ENCODE measurements around the gene RBM28.

RBM28 gene

GRCh38 chr7:128390871-128391565, 47.3 kb upstream of the RBM28 start:
- H4K8ac ChIP-seq (ENCODE audit: low read depth, low read length), result no peak overlapping the region
- no peak overlapping the region for H2AK5ac ChIP-seq (ENCODE audit: low read depth, low read length)
- no peak overlapping the region for H3K27ac ChIP-seq (replicated peaks; ENCODE audit: low read length)
- H3K36me3 ChIP-seq (replicated peaks in 1 of 2; ENCODE audit: control insufficient read depth in 2 of 2, insufficient read depth in 2 of 2, low read length in 2 of 2), result peaks cover 4 to 20% of the 10 kb centered on the region in 2 donors
- peaks cover 0 to 8% (median 0%) of the 10 kb centered on the region in 3 experiments for H3K27me3 ChIP-seq (ENCODE audit: control insufficient read depth in 3 of 3, insufficient read depth in 3 of 3, low read depth in 1 of 3, low read length in 3 of 3)
- no peak overlapping the region for H2BK15ac ChIP-seq (ENCODE audit: low read length)
- no peak overlapping the region for H3K14ac ChIP-seq (ENCODE audit: low read length)
- H3K9ac ChIP-seq (ENCODE audit: low read depth, low read length, poor library complexity), result peak overlapping the region; percentile 26
- H2BK5ac ChIP-seq (ENCODE audit: low read length), result no peak overlapping the region
- H2BK120ac ChIP-seq (ENCODE audit: low read depth, low read length), result peak overlapping the region; percentile 68
- H3K4me1 ChIP-seq (ENCODE audit: control insufficient read depth in 2 of 2, insufficient read depth in 1 of 2, low read depth in 1 of 2, low read length in 2 of 2), result peaks cover 29 to 31% of the 10 kb centered on the region in 2 donors
- no peak for DNase-seq (ENCODE audit: low spot score)
- H2AFZ ChIP-seq (ENCODE audit: low read length), result no peak overlapping the region
- no peak overlapping the region for H3K23ac ChIP-seq (ENCODE audit: low read depth, low read length, poor library complexity)
- H3K4me2 ChIP-seq (ENCODE audit: insufficient read depth, low read length, poor library complexity, severe bottlenecking), result no peak overlapping the region
- H3K4me3 ChIP-seq (ENCODE audit: low read length in 2 of 2), result no peak overlapping the region
- H3K79me1 ChIP-seq (ENCODE audit: low read depth, low read length), result no peaks in the 10 kb centered on the region
- H2BK12ac ChIP-seq (ENCODE audit: low read length), result no peak overlapping the region
- no peak overlapping the region for H3K18ac ChIP-seq (ENCODE audit: low read length)
- no peak overlapping the region for H4K91ac ChIP-seq (ENCODE audit: low read depth, low read length, poor library complexity)
- no peaks in the 10 kb centered on the region for H3K9me3 ChIP-seq (replicated peaks in 1 of 2; ENCODE audit: control insufficient read depth in 2 of 2, insufficient read depth in 1 of 2, low read depth in 1 of 2, low read length in 2 of 2)
- H3K4ac ChIP-seq (ENCODE audit: low read length), result no peak overlapping the region
- no CpG with 5 or more reads among the region's 3 CpGs for WGBS, 2 donors (ENCODE audit: extremely low coverage in 2 of 2, insufficient read length in 2 of 2, insufficient replicate concordance in 1 of 2)

DNA sequence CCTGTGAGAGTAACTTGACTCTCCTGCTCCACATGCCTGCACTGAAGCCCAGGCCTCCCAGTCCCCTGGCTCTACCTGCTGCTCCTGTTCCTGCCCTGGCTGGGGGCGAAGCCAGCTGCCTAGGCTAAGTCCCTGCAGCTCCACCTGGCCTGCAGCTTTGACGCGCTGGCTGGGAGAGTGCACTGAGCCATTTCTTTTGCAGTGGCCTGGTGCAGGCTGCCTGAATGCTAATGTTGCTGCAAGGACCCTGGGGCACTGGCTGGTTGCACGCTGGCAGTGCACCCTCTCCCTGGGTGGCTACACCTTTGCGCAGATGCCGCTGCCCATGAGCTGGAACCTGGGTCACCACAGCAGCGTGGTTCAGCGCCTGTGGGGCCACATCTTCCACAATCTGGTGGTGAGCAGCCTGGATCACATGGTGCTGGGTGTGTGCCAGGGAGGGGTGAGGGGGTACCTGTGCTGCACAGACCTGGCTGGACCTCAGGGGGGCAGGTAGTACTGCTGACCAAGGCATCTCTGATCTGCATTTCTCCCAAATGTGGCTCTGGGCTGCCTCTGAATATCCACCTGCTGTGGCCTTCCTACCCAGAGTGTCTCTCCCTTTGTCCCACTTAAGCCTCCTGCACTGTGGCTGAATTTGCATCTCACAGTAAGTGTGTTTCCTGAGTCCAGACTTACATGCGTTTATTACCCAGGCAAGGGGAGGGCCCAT, 46.1 kb upstream of the RBM28 start:
- Histone ChIP-seq H2BK15ac (ENCODE audit: low read length) (peak overlapping the region; percentile 95), H3K4ac (ENCODE audit: low read length) (no peak overlapping the region), H3K14ac (ENCODE audit: low read length) (peak overlapping the region; percentile 22), H3K27me3 (ENCODE audit: control insufficient read depth in 3 of 3, insufficient read depth in 3 of 3, low read depth in 1 of 3, low read length in 3 of 3) (peaks cover 0 to 15% (median 0%) of the 10 kb centered on the region in 3 experiments), H2AK5ac (ENCODE audit: low read depth, low read length) (peak overlapping the region; percentile 54), H2BK12ac (ENCODE audit: low read length) (peak overlapping the region; percentile 91), H3K27ac (replicated peaks; ENCODE audit: low read length) (peak overlapping the region; percentile 82), H3K9me3 (replicated peaks in 1 of 2; ENCODE audit: control insufficient read depth in 2 of 2, insufficient read depth in 1 of 2, low read depth in 1 of 2, low read length in 2 of 2) (no peaks in the 10 kb centered on the region), H3K4me3 (ENCODE audit: low read length in 2 of 2) (no peak overlapping the region), H3K23ac (ENCODE audit: low read depth, low read length, poor library complexity) (no peak overlapping the region), H3K4me1 (ENCODE audit: control insufficient read depth in 2 of 2, insufficient read depth in 1 of 2, low read depth in 1 of 2, low read length in 2 of 2) (peaks cover 29 to 31% of the 10 kb centered on the region in 2 donors), H4K91ac (ENCODE audit: low read depth, low read length, poor library complexity) (peak overlapping the region; percentile 16), H3K18ac (ENCODE audit: low read length) (peak overlapping the region; percentile 51), H2BK5ac (ENCODE audit: low read length) (peak overlapping the region; percentile 50), H2AFZ (ENCODE audit: low read length) (no peak overlapping the region), H3K4me2 (ENCODE audit: insufficient read depth, low read length, poor library complexity, severe bottlenecking) (no peak overlapping the region), H4K8ac (ENCODE audit: low read depth, low read length) (no peak overlapping the region), H2BK120ac (ENCODE audit: low read depth, low read length) (peak overlapping the region; percentile 23), H3K9ac (ENCODE audit: low read depth, low read length, poor library complexity) (peak overlapping the region; percentile 74), H3K79me1 (ENCODE audit: low read depth, low read length) (no peaks in the 10 kb centered on the region), H3K36me3 (replicated peaks in 1 of 2; ENCODE audit: control insufficient read depth in 2 of 2, insufficient read depth in 2 of 2, low read length in 2 of 2) (peaks cover 4 to 14% of the 10 kb centered on the region in 2 donors)
- DNase-seq (ENCODE audit: low spot score), result no peak
- WGBS, 2 donors (ENCODE audit: extremely low coverage in 2 of 2, insufficient read length in 2 of 2, insufficient replicate concordance in 1 of 2), result no CpG with 5 or more reads among the region's 9 CpGs

DNA sequence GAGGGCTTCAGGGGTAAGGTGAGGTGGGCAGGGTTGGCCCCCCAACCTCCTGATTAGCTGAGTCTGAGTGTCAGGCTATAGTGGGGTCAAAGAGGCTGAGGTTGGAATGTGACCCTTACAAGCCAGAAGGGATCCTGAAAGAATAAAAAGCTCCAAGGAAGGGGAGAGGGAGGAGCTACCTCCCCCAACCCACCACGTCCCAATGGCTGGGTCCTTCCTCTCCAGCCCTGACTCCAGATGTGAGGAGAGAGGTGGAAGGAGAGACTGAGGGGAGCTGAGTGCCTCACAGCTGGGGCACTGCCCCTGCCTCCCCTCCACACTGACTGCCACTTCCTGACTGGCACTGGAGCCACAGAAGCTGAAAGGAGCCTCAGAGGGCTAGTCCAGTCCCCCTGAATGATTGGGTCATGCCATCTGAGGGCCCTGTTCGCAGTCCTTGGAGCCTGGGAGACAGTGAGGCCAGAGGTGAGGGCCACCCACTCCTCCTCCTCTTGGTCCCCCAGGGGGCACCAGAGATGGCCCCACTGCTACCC, 45.4 kb upstream of the RBM28 start:
- H3K9me3 ChIP-seq (replicated peaks in 1 of 2; ENCODE audit: control insufficient read depth in 2 of 2, insufficient read depth in 1 of 2, low read depth in 1 of 2, low read length in 2 of 2), result no peaks in the 10 kb centered on the region
- peak overlapping the region; percentile 26 for H3K4ac ChIP-seq (ENCODE audit: low read length)
- no peaks in the 10 kb centered on the region for H3K79me1 ChIP-seq (ENCODE audit: low read depth, low read length)
- no peak overlapping the region for H4K91ac ChIP-seq (ENCODE audit: low read depth, low read length, poor library complexity)
- H2BK15ac ChIP-seq (ENCODE audit: low read length), result peak overlapping the region; percentile 95
- no peak overlapping the region for H3K4me2 ChIP-seq (ENCODE audit: insufficient read depth, low read length, poor library complexity, severe bottlenecking)
- H3K4me1 ChIP-seq (ENCODE audit: control insufficient read depth in 2 of 2, insufficient read depth in 1 of 2, low read depth in 1 of 2, low read length in 2 of 2), result peaks cover 29 to 31% of the 10 kb centered on the region in 2 donors
- H3K14ac ChIP-seq (ENCODE audit: low read length), result no peak overlapping the region
- peak overlapping the region; percentile 14 for H2BK12ac ChIP-seq (ENCODE audit: low read length)
- H4K8ac ChIP-seq (ENCODE audit: low read depth, low read length), result peak overlapping the region; percentile 87
- H2AFZ ChIP-seq (ENCODE audit: low read length), result no peak overlapping the region
- no peak overlapping the region for H3K9ac ChIP-seq (ENCODE audit: low read depth, low read length, poor library complexity)
- H3K27ac ChIP-seq (replicated peaks; ENCODE audit: low read length), result peak overlapping the region; percentile 82
- no CpG with 5 or more reads among the region's 2 CpGs for WGBS, 2 donors (ENCODE audit: extremely low coverage in 2 of 2, insufficient read length in 2 of 2, insufficient replicate concordance in 1 of 2)
- H3K4me3 ChIP-seq (ENCODE audit: low read length in 2 of 2), result no peak overlapping the region
- H2BK120ac ChIP-seq (ENCODE audit: low read depth, low read length), result peak overlapping the region; percentile 23
- peak; percentile 61 for DNase-seq (ENCODE audit: low spot score)
- peaks cover 4 to 12% of the 10 kb centered on the region in 2 donors for H3K36me3 ChIP-seq (replicated peaks in 1 of 2; ENCODE audit: control insufficient read depth in 2 of 2, insufficient read depth in 2 of 2, low read length in 2 of 2)
- H3K23ac ChIP-seq (ENCODE audit: low read depth, low read length, poor library complexity), result no peak overlapping the region
- H3K27me3 ChIP-seq (ENCODE audit: control insufficient read depth in 3 of 3, insufficient read depth in 3 of 3, low read depth in 1 of 3, low read length in 3 of 3), result peaks cover 0 to 15% (median 0%) of the 10 kb centered on the region in 3 experiments
- peak overlapping the region; percentile 96 for H2AK5ac ChIP-seq (ENCODE audit: low read depth, low read length)
- peak overlapping the region; percentile 50 for H2BK5ac ChIP-seq (ENCODE audit: low read length)
- peak overlapping the region; percentile 89 for H3K18ac ChIP-seq (ENCODE audit: low read length)

DNA sequence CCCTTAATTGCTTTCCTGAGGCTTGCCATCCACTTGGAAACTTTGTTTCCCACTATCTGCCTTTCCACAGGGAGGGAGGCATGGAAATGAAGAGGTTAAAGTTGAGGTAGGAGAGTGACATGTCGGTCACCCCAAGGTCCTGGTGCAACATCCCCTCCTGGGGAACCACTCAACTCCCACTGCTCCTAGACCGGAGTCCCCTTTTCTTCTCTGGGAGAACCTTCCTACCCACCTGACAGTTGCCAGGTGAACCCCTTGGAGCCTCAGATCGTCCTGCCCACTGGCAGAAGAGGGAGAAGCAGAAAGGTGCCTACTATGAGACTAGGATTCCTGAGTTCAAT, 44.4 kb upstream of the RBM28 start:
- Histone ChIP-seq H2BK5ac (ENCODE audit: low read length) (peak overlapping the region; percentile 50), H3K9ac (ENCODE audit: low read depth, low read length, poor library complexity) (no peak overlapping the region), H2BK15ac (ENCODE audit: low read length) (peak overlapping the region; percentile 95)

More for the DNA sequence above, 44.4 kb upstream of the RBM28 start:
- no peak overlapping the region for H3K23ac ChIP-seq (ENCODE audit: low read depth, low read length, poor library complexity)
- no peak overlapping the region for H3K4me3 ChIP-seq (ENCODE audit: low read length in 2 of 2)
- peak overlapping the region; percentile 2 for H3K27ac ChIP-seq (replicated peaks; ENCODE audit: low read length)
- no peak for DNase-seq (ENCODE audit: low spot score)
- H4K8ac ChIP-seq (ENCODE audit: low read depth, low read length), result no peak overlapping the region
- H2BK12ac ChIP-seq (ENCODE audit: low read length), result no peak overlapping the region
- H3K18ac ChIP-seq (ENCODE audit: low read length), result no peak overlapping the region
- H3K79me1 ChIP-seq (ENCODE audit: low read depth, low read length), result no peaks in the 10 kb centered on the region
- H4K91ac ChIP-seq (ENCODE audit: low read depth, low read length, poor library complexity), result no peak overlapping the region
- H3K36me3 ChIP-seq (replicated peaks in 1 of 2; ENCODE audit: control insufficient read depth in 2 of 2, insufficient read depth in 2 of 2, low read length in 2 of 2), result peaks cover 1 to 7% of the 10 kb centered on the region in 2 donors
- H3K27me3 ChIP-seq (ENCODE audit: control insufficient read depth in 3 of 3, insufficient read depth in 3 of 3, low read depth in 1 of 3, low read length in 3 of 3), result peaks cover 0 to 23% (median 0%) of the 10 kb centered on the region in 3 experiments
- H3K4me2 ChIP-seq (ENCODE audit: insufficient read depth, low read length, poor library complexity, severe bottlenecking), result peak overlapping the region; percentile 13
- WGBS, 2 donors (ENCODE audit: extremely low coverage in 2 of 2, insufficient read length in 2 of 2, insufficient replicate concordance in 1 of 2), result no CpG with 5 or more reads among the region's 3 CpGs
- H3K4me1 ChIP-seq (ENCODE audit: control insufficient read depth in 2 of 2, insufficient read depth in 1 of 2, low read depth in 1 of 2, low read length in 2 of 2), result peaks cover 29 to 31% of the 10 kb centered on the region in 2 donors
- H3K14ac ChIP-seq (ENCODE audit: low read length), result no peak overlapping the region
- no peak overlapping the region for H3K4ac ChIP-seq (ENCODE audit: low read length)
- peak overlapping the region; percentile 73 for H2AFZ ChIP-seq (ENCODE audit: low read length)
- no peak overlapping the region for H2BK120ac ChIP-seq (ENCODE audit: low read depth, low read length)
- H3K9me3 ChIP-seq (replicated peaks in 1 of 2; ENCODE audit: control insufficient read depth in 2 of 2, insufficient read depth in 1 of 2, low read depth in 1 of 2, low read length in 2 of 2), result no peaks in the 10 kb centered on the region
- H2AK5ac ChIP-seq (ENCODE audit: low read depth, low read length), result peak overlapping the region; percentile 96

All from neuronal stem cell (in vitro differentiated cells).